Transverse colon (tissue), 4 donors: ENCODE results near the gene CREB3L4. TPM values are rescaled to one million over a fixed set of nuclear protein-coding genes. Genes with fewer than 3 reads are reported as not detected.

Source experiments
- DNase-seq: peaks from one replicate; pipeline ENCODE4 v3.0.0-alpha.2; 2019
- H3K27ac ChIP-seq, 4 donors: fragments of 200-600 bp; sonication (generic); 2 replicates each; pipeline ENCODE4 v1.5.1; 2016 to 2018; ENCODE audit warnings: inconsistent platforms in 4 of 4
- H3K27me3 ChIP-seq: fragments of 200-600 bp; sonication (generic); 2 replicates; pipeline ENCODE4 v1.5.1; 2017; ENCODE audit warnings: inconsistent platforms
- H3K36me3 ChIP-seq, 4 donors: fragments of 200-600 bp; sonication (generic); 2 replicates each; pipeline ENCODE4 v1.5.1; 2017 to 2019; ENCODE audit warnings: inconsistent platforms in 4 of 4
- H3K4me1 ChIP-seq, 4 donors: fragments of 200-600 bp; sonication (generic); 2 replicates each; pipeline ENCODE4 v1.5.1; 2017 to 2020; ENCODE audit warnings: inconsistent platforms in 4 of 4
- H3K4me3 ChIP-seq, 4 donors: fragments of 200-600 bp; sonication (generic); 1 replicate in 1 of 4; 2 replicates in 3 of 4; pipeline versions ENCODE4 v1.5.1 to v1.6.1; 2017 to 2019; ENCODE audit warnings: inconsistent platforms in 4 of 4
- H3K9me3 ChIP-seq, 2 donors: fragments of 200-600 bp; sonication (generic); 2 replicates each; pipeline ENCODE4 v1.5.1; 2017 to 2019; ENCODE audit warnings: inconsistent platforms in 2 of 2
- EP300 ChIP-seq: sonication (generic); formaldehyde crosslinking; IDR thresholded peaks from one replicate; pipeline ENCODE4 v1.6.1; 2017; ENCODE audit warnings: antibody characterized with exemption, low read depth
- POLR2A ChIP-seq: fragments of 450-650 bp; IDR thresholded peaks from one replicate; pipeline ENCODE4 v1.6.1; 2016; ENCODE audit warnings: antibody characterized with exemption, mild to moderate bottlenecking, moderate library complexity
- POLR2AphosphoS5 ChIP-seq, 3 donors: sonication (generic); formaldehyde crosslinking; IDR thresholded peaks; one replicate each; pipeline ENCODE4 v1.6.1; 2016; ENCODE audit warnings: antibody characterized with exemption in 3 of 3
- WGBS, 2 donors: methylation state at CpG; one replicate each; pipeline ENCODE4 v1.1.5; 2018; ENCODE audit warnings: low coverage in 1 of 2; 5-methylcytosine and 5-hydroxymethylcytosine counted together
- in situ Hi-C, 4 donors: fragments of 200-750 bp; cut with MboI; loops; one replicate each; pipeline versions ENCODE4 v1.15.0 to v1.15.1; 2017; ENCODE audit warnings: low sequenced_read_pairs in 3 of 4, low pct_ligation_motif_present in 1 of 4, low pct_unique_long_range_greater_than_20kb in 1 of 4
- intact Hi-C: fragments of 100-400 bp; cut with DNase I; formaldehyde crosslinking; loops from one replicate; pipeline ENCODE4 v1.15.1; 2023; ENCODE audit warnings: low total_unique reads
- total RNA-seq, 4 donors: library from RNA; depleted of rRNA; stranded (reverse); fragments of >200 nt; gene quantifications; one replicate each; pipeline ENCODE4 v1.1.0, GENCODE V29; 2016
- TF ChIP-seq, protein P1 (sequence below), 5 experiments: fragments of 200-600 bp in 3 of 5; fragments of 450-650 bp in 2 of 5; sonication (generic) in 3 of 5; IDR thresholded peaks; 1 replicate in 2 of 5; 2 replicates in 3 of 5; pipeline ENCODE4 v1.5.1; 2016 to 2017; ENCODE audit warnings: antibody characterized with exemption in 5 of 5, inconsistent platforms in 3 of 5, mild to moderate bottlenecking in 2 of 5, moderate library complexity in 1 of 5

The CREB3L4 gene
- total RNA-seq, 4 donors from 2014 or later: 2.2 to 18.7 (median 11.6) TPM

- in situ Hi-C loops (loop anchor here in 2 of 4 donors (25.0 kb wide), 1 partner anchor 124 kb away; no protein-coding TSS in a partner anchor), intact Hi-C loops (no loop called here)
- TF ChIP-seq POLR2AphosphoS5 (IDR thresholded peaks at IDR 0.05) (no peak), EP300 (no peak), POLR2A (no peak)
- TF ChIP-seq, protein P1, sequence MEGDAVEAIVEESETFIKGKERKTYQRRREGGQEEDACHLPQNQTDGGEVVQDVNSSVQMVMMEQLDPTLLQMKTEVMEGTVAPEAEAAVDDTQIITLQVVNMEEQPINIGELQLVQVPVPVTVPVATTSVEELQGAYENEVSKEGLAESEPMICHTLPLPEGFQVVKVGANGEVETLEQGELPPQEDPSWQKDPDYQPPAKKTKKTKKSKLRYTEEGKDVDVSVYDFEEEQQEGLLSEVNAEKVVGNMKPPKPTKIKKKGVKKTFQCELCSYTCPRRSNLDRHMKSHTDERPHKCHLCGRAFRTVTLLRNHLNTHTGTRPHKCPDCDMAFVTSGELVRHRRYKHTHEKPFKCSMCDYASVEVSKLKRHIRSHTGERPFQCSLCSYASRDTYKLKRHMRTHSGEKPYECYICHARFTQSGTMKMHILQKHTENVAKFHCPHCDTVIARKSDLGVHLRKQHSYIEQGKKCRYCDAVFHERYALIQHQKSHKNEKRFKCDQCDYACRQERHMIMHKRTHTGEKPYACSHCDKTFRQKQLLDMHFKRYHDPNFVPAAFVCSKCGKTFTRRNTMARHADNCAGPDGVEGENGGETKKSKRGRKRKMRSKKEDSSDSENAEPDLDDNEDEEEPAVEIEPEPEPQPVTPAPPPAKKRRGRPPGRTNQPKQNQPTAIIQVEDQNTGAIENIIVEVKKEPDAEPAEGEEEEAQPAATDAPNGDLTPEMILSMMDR (IDR thresholded peaks at IDR 0.05): no peak
- Histone ChIP-seq H3K27ac (no peak overlapping the region), H3K4me3 (no peak overlapping the region), H3K27me3 (no peaks in the 10 kb centered on the region), H3K4me1 (no peaks in the 10 kb centered on the region), H3K9me3 (no peaks in the 10 kb centered on the region), H3K36me3 (peaks cover 0 to 33% (median 14%) of the 10 kb centered on the region in 4 donors)
- DNase-seq: no peak
- WGBS, 2 donors: 75 to 92% methylated on average over 2 to 12 of the region's 12 CpGs
Measured at GRCh38 chr1:153936011-153936802, 31.5 kb upstream of the CREB3L4 start.

- in situ Hi-C loops: loop anchor here in 2 of 4 donors (25.0 kb wide), 1 partner anchor 125 kb away; no protein-coding TSS in a partner anchor
- TF ChIP-seq POLR2AphosphoS5 (IDR thresholded peaks at IDR 0.05) (no peak), EP300 (no peak), POLR2A (no peak)
- TF ChIP-seq, protein P1 (IDR thresholded peaks at IDR 0.05): no peak
- intact Hi-C loops: no loop called here
- Histone ChIP-seq H3K36me3 (peaks cover 0 to 30% (median 14%) of the 10 kb centered on the region in 4 donors), H3K4me3 (no peak overlapping the region), H3K9me3 (no peaks in the 10 kb centered on the region), H3K27ac (no peak overlapping the region), H3K27me3 (no peaks in the 10 kb centered on the region), H3K4me1 (no peaks in the 10 kb centered on the region)
- 94% methylated on average over 10 of the region's 10 CpGs; no CpG with 5 or more reads in 1 of the 2 donors for WGBS, 2 donors
- no peak for DNase-seq
Measured at GRCh38 chr1:153937331-153937730, 30.4 kb upstream of the CREB3L4 start.

GRCh38 chr1:153938996-153939395, 28.7 kb upstream of the CREB3L4 start:
- H3K4me1 ChIP-seq: no peaks in the 10 kb centered on the region
- no peak overlapping the region for H3K4me3 ChIP-seq
- H3K27me3 ChIP-seq: no peaks in the 10 kb centered on the region
- TF ChIP-seq EP300: no peak
- TF ChIP-seq POLR2AphosphoS5 (IDR thresholded peaks at IDR 0.05): no peak
- TF ChIP-seq, protein P1 (IDR thresholded peaks at IDR 0.05): no peak
- TF ChIP-seq POLR2A: no peak
- no peaks in the 10 kb centered on the region for H3K9me3 ChIP-seq
- 92% methylated on average over 3 of the region's 3 CpGs; no CpG with 5 or more reads in 1 of the 2 donors for WGBS, 2 donors
- intact Hi-C loops: no loop called here
- no peak overlapping the region for H3K27ac ChIP-seq
- DNase-seq: no peak
- in situ Hi-C loops: loop anchor here in 2 of 4 donors (25.0 kb wide), 1 partner anchor 127 kb away; no protein-coding TSS in a partner anchor
- H3K36me3 ChIP-seq: peaks cover 0 to 20% (median 8%) of the 10 kb centered on the region in 4 donors

DNA sequence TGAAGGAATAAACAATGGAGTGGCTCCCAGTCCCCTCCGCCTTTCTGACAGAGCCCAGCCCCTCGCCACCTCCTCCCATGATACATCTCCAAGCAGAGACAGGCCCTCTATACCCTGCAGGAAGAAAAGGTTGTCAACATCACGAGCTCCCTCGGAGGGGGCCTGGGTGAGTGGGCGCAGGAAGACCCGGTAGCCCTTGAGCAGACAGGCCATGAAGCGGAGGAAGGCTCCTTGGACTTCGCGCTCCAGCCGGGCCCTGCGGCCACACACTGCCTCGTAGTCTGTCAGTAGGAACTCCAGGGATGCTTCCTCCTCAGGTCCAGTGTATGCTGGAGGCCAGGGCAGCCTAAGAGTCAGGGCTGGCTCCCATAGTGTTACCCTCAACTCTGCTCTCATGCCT, 28.2 kb upstream of the CREB3L4 start:
- intact Hi-C loops (no loop called here), in situ Hi-C loops (loop anchor here in 2 of 4 donors (25.0 kb wide), 1 partner anchor 127 kb away; no protein-coding TSS in a partner anchor)
- TF ChIP-seq POLR2A: no peak
- TF ChIP-seq EP300: no peak
- no peak for TF ChIP-seq POLR2AphosphoS5 (IDR thresholded peaks at IDR 0.05)
- TF ChIP-seq, protein P1 (IDR thresholded peaks at IDR 0.05): no peak
- Histone ChIP-seq H3K4me1 (peaks cover 0 to under 1% (median 0%) of the 10 kb centered on the region in 4 donors), H3K9me3 (no peaks in the 10 kb centered on the region), H3K36me3 (peaks cover 0 to 16% (median 7%) of the 10 kb centered on the region in 4 donors), H3K4me3 (no peak overlapping the region), H3K27ac (no peak overlapping the region), H3K27me3 (no peaks in the 10 kb centered on the region)
- no peak for DNase-seq
- 94 to 100% methylated on average over 3 to 12 of the region's 12 CpGs for WGBS, 2 donors
